Ovary (tissue), 3 donors: ENCODE results near the gene TOMM34.

Source experiments
- POLR2A ChIP-seq: fragments of 450-650 bp; IDR thresholded peaks from one replicate; pipeline ENCODE4 v1.6.1; 2017; ENCODE audit warnings: antibody characterized with exemption, mild to moderate bottlenecking, moderate library complexity
- TF ChIP-seq, protein P1 (sequence below), 3 donors: fragments of 450-650 bp in 2 of 3; fragments of 200-600 bp in 1 of 3; IDR thresholded peaks; one replicate each; pipeline versions ENCODE4 v1.5.1 to v1.8.0; 2016 to 2022; ENCODE audit warnings: antibody characterized with exemption in 3 of 3, mild to moderate bottlenecking in 1 of 3
- donor health status: DM: no; HTN: no; CAD: no.

DNA sequence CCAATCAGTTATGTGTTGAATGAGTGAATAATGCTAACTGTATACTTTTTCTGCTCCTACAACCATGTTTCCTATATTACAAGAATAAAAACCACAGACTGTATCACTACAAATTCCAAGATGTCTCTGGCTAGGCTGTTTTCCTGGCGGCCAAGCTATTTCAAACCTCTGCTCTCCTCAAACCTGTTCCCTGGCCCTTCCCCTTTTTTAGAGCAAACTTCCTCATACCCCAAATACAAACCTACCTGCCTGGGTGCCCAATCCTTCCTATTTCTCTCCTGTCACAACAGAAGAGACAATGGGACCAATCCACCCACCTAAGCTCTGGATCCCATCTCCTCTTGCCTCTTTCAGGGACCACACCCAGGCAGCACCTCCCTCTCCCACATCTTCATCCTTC, 7.5 kb downstream of the TOMM34 start:
- TF ChIP-seq, protein P1, sequence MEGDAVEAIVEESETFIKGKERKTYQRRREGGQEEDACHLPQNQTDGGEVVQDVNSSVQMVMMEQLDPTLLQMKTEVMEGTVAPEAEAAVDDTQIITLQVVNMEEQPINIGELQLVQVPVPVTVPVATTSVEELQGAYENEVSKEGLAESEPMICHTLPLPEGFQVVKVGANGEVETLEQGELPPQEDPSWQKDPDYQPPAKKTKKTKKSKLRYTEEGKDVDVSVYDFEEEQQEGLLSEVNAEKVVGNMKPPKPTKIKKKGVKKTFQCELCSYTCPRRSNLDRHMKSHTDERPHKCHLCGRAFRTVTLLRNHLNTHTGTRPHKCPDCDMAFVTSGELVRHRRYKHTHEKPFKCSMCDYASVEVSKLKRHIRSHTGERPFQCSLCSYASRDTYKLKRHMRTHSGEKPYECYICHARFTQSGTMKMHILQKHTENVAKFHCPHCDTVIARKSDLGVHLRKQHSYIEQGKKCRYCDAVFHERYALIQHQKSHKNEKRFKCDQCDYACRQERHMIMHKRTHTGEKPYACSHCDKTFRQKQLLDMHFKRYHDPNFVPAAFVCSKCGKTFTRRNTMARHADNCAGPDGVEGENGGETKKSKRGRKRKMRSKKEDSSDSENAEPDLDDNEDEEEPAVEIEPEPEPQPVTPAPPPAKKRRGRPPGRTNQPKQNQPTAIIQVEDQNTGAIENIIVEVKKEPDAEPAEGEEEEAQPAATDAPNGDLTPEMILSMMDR (IDR thresholded peaks at IDR 0.05): no peak
- TF ChIP-seq POLR2A: no peak
